HCT116 (cell line): ENCODE measurements around the gene MBP.

Source experiments
- CBX3 ChIP-seq: IDR thresholded peaks from 2 replicates; pipeline ENCODE4 v1.6.1; 2012; ENCODE audit warnings: low read depth
- EZH2 ChIP-seq: fragments of 200-600 bp; sonication (generic); IDR thresholded peaks from 2 replicates; pipeline ENCODE4 v1.6.1; 2017; ENCODE audit warnings: antibody characterized with exemption, mixed run types
- JUND ChIP-seq: IDR thresholded peaks from 2 replicates; pipeline ENCODE4 v1.6.1; 2012
- MAX ChIP-seq: IDR thresholded peaks from 2 replicates; pipeline ENCODE4 v1.6.1; 2012
- POLR2A ChIP-seq: IDR thresholded peaks from 2 replicates; pipeline ENCODE4 v1.7.0; 2011; ENCODE audit warnings: borderline replicate concordance; ENCODE audit not compliant: insufficient read depth, insufficient read length; ENCODE audit errors: extremely low read depth
- ZFX ChIP-seq: fragments of 450-650 bp; IDR thresholded peaks from 2 replicates; pipeline ENCODE4 v1.6.1; 2017

- TF ChIP-seq POLR2A = no peak
- TF ChIP-seq MAX = no peak
- no peak for TF ChIP-seq JUND
- no peak for TF ChIP-seq CBX3
- TF ChIP-seq ZFX = no peak
- TF ChIP-seq EZH2 = no peak
Measured at GRCh38 chr18:77024476-77024875, 108.1 kb downstream of the MBP start.
